Astrocyte of the spinal cord (primary cell): Measurements from ENCODE around the gene ADAMTSL1.

Source experiments
- DNase-seq: peaks from one replicate; pipeline ENCODE4 v3.0.0; 2011; ENCODE audit warnings: low read depth, low spot score
- H3K4me3 ChIP-seq: 2 replicates; pipeline ENCODE4 v1.5.1; 2011; ENCODE audit warnings: low read depth, mild to moderate bottlenecking, low read length, moderate library complexity
- CTCF ChIP-seq: IDR thresholded peaks from 2 replicates; pipeline ENCODE4 v1.5.1; 2012; ENCODE audit warnings: low read depth, mild to moderate bottlenecking, low read length, inconsistent platforms
- in situ Hi-C: cut with HindIII; loops from 2 replicates; pipeline ENCODE4 v1.10.0; 2017; ENCODE audit warnings: low sequenced_read_pairs

Gene ADAMTSL1

GRCh38 chr9:18739641-18740318 lies 265.8 kb downstream of the ADAMTSL1 start:
- in situ Hi-C loops: no loop called here
- TF ChIP-seq CTCF: no peak
- H3K4me3 ChIP-seq: no peak overlapping the region
- no peak for DNase-seq

GRCh38 chr9:18741359-18741758 lies 267.4 kb downstream of the ADAMTSL1 start:
- no peak for DNase-seq
- no peak for TF ChIP-seq CTCF
- in situ Hi-C loops: no loop called here
- H3K4me3 ChIP-seq: no peak overlapping the region

- TF ChIP-seq CTCF: no peak
- DNase-seq: no peak
- in situ Hi-C loops: no loop called here
- H3K4me3 ChIP-seq: no peak overlapping the region
These were observed 268.0 kb downstream of the ADAMTSL1 start for GRCh38 chr9:18741945-18742344.

- TF ChIP-seq CTCF: no peak
- in situ Hi-C loops: no loop called here
- DNase-seq: no peak
- H3K4me3 ChIP-seq: no peak overlapping the region
These were observed 269.5 kb downstream of the ADAMTSL1 start for GRCh38 chr9:18743421-18743820.

GRCh38 chr9:18743971-18744370 lies 270.0 kb downstream of the ADAMTSL1 start:
- TF ChIP-seq CTCF: no peak
- peak; percentile 37 for DNase-seq
- in situ Hi-C loops: no loop called here
- no peak overlapping the region for H3K4me3 ChIP-seq

GRCh38 chr9:18745710-18746109 lies 271.8 kb downstream of the ADAMTSL1 start:
- no peak for DNase-seq
- no peak for TF ChIP-seq CTCF
- no peak overlapping the region for H3K4me3 ChIP-seq
- in situ Hi-C loops: no loop called here
